Neural cell (in vitro differentiated cells): ENCODE results near the gene CLDN15. TPM values are rescaled to one million over a fixed set of nuclear protein-coding genes. Genes with fewer than 3 reads are reported as not detected.

ENCODE experiments used
- H2AFZ ChIP-seq: fragments of 200-600, 300-800 bp; sonication (generic), shearing (Covaris generic); 2 replicates; pipeline ENCODE4 v1.6.0; 2014; ENCODE audit warnings: low read depth, mild to moderate bottlenecking, antibody characterized with exemption, low read length, moderate library complexity
- H3F3A ChIP-seq: fragments of 200-600 bp; shearing (Covaris generic); 2 replicates; pipeline ENCODE4 v1.6.1; 2016; ENCODE audit warnings: mild to moderate bottlenecking, moderate library complexity, mixed read lengths, antibody characterized with exemption, low read length; ENCODE audit not compliant: insufficient read depth, poor library complexity, severe bottlenecking
- H3K27ac ChIP-seq: fragments of 200-600, 300-800 bp; sonication (generic), shearing (Covaris generic); 2 replicates; pipeline ENCODE4 v1.5.1; 2014; ENCODE audit warnings: mild to moderate bottlenecking, low read length, moderate library complexity
- H3K27me3 ChIP-seq: fragments of 300-800, 200-600 bp; sonication (generic), shearing (Covaris generic); 2 replicates; pipeline ENCODE4 v1.6.0; 2014; ENCODE audit warnings: mild to moderate bottlenecking, low read depth, low read length, moderate library complexity; ENCODE audit not compliant: insufficient read depth
- H3K36me3 ChIP-seq: fragments of 300-800, 200-600 bp; sonication (generic), shearing (Covaris generic); 2 replicates; pipeline ENCODE4 v1.5.1; 2014; ENCODE audit warnings: mild to moderate bottlenecking, antibody characterized with exemption, low read length, moderate library complexity; ENCODE audit not compliant: insufficient read depth
- H3K4me2 ChIP-seq: fragments of 300-800, 200-600 bp; sonication (generic), shearing (Covaris generic); 2 replicates; pipeline ENCODE4 v1.6.0; 2014; ENCODE audit warnings: mild to moderate bottlenecking, low read length
- H3K4me3 ChIP-seq: fragments of 300-800, 200-600 bp; sonication (generic), shearing (Covaris generic); 2 replicates; pipeline ENCODE4 v1.5.1; 2014; ENCODE audit warnings: mild to moderate bottlenecking, low read length, moderate library complexity
- H3K79me2 ChIP-seq: fragments of 200-600 bp; shearing (Covaris generic); replicated peaks from 2 replicates; pipeline ENCODE4 v1.6.0; 2014; ENCODE audit warnings: mild to moderate bottlenecking, low read length, moderate library complexity; ENCODE audit not compliant: insufficient read depth
- H3K9ac ChIP-seq: fragments of 300-800, 200-600 bp; sonication (generic), shearing (Covaris generic); 2 replicates; pipeline ENCODE4 v1.6.1; 2016; ENCODE audit warnings: mild to moderate bottlenecking, low read length, mixed read lengths
- H3K9me2 ChIP-seq: fragments of 200-600 bp; shearing (Covaris generic); 2 replicates; pipeline ENCODE4 v1.6.1; 2016; ENCODE audit warnings: mild to moderate bottlenecking, low read length, mixed read lengths; ENCODE audit not compliant: insufficient read depth
- H3K9me3 ChIP-seq: fragments of 200-600, 300-800 bp; sonication (generic), shearing (Covaris generic); 2 replicates; pipeline ENCODE4 v1.6.1; 2016; ENCODE audit warnings: mild to moderate bottlenecking, mixed run types, low read length, moderate library complexity, mixed read lengths
- H4K20me1 ChIP-seq: fragments of 200-600 bp; shearing (Covaris generic); 2 replicates; pipeline ENCODE4 v1.6.1; 2016; ENCODE audit warnings: mild to moderate bottlenecking, mixed run types; ENCODE audit not compliant: insufficient read depth
- EP300 ChIP-seq: fragments of 450-650 bp; conservative IDR thresholded peaks from 2 replicates; pipeline ENCODE4 v1.6.1; 2014; ENCODE audit warnings: antibody characterized with exemption, mild to moderate bottlenecking, moderate library complexity; ENCODE audit not compliant: poor library complexity, severe bottlenecking
- EZH2 ChIP-seq: fragments of 200-600, 300-800 bp; shearing (Covaris generic), sonication (generic); IDR thresholded peaks from 2 replicates; pipeline ENCODE4 v1.6.1; 2014; ENCODE audit warnings: antibody characterized with exemption, low read length, borderline replicate concordance, mild to moderate bottlenecking; ENCODE audit not compliant: insufficient read depth, poor library complexity, severe bottlenecking
- MXI1 ChIP-seq: fragments of 450-650 bp; conservative IDR thresholded peaks from 2 replicates; pipeline ENCODE4 v1.6.1; 2014; ENCODE audit warnings: antibody characterized with exemption, mild to moderate bottlenecking; ENCODE audit not compliant: poor library complexity, severe bottlenecking
- POLR2AphosphoS5 ChIP-seq: IDR thresholded peaks from 2 replicates; pipeline ENCODE4 v1.6.1; 2012
- RAD21 ChIP-seq: fragments of 450-650 bp; conservative IDR thresholded peaks from 2 replicates; pipeline ENCODE4 v1.6.1; 2014; ENCODE audit warnings: antibody characterized with exemption, mild to moderate bottlenecking, moderate library complexity
- REST ChIP-seq: IDR thresholded peaks from 2 replicates; pipeline ENCODE4 v1.6.1; 2012; ENCODE audit warnings: borderline replicate concordance
- SMC3 ChIP-seq: fragments of 450-650 bp; conservative IDR thresholded peaks from 2 replicates; pipeline ENCODE4 v1.6.1; 2014; ENCODE audit warnings: antibody characterized with exemption, mild to moderate bottlenecking, moderate library complexity; ENCODE audit not compliant: poor library complexity
- TAF1 ChIP-seq: IDR thresholded peaks from 2 replicates; pipeline ENCODE4 v1.6.1; 2012; ENCODE audit warnings: low read depth
- polyA plus RNA-seq: library from polyadenylated mRNA; depleted of rRNA; stranded (reverse); fragments of >200 nt; gene quantifications from 2 replicates; pipeline ENCODE4 v1.2.3, GENCODE V29; 2014
- TF ChIP-seq, protein P1 (sequence below): fragments of 450-650 bp; IDR thresholded peaks from 2 replicates; pipeline ENCODE4 v1.5.1; 2014; ENCODE audit warnings: antibody characterized with exemption, mild to moderate bottlenecking, moderate library complexity; ENCODE audit not compliant: poor library complexity, severe bottlenecking

The CLDN15 gene
- polyA plus RNA-seq, 1 donor from 2014 or later = 10.9 TPM

- Histone ChIP-seq H3K27ac (no peak overlapping the region), H3K79me2 (peaks cover 17% of the 10 kb centered on the region), H3K27me3 (no peaks in the 10 kb centered on the region), H3K4me2 (no peak overlapping the region), H3K9me3 (no peaks in the 10 kb centered on the region), H3K9ac (no peak overlapping the region), H2AFZ (no peak overlapping the region), H3K4me3 (no peak overlapping the region), H3K9me2 (no peaks in the 10 kb centered on the region), H4K20me1 (no peaks in the 10 kb centered on the region), H3K36me3 (no peaks in the 10 kb centered on the region), H3F3A (no peaks in the 10 kb centered on the region)
- TF ChIP-seq TAF1 = no peak
- no peak for TF ChIP-seq REST
- TF ChIP-seq, protein P1, sequence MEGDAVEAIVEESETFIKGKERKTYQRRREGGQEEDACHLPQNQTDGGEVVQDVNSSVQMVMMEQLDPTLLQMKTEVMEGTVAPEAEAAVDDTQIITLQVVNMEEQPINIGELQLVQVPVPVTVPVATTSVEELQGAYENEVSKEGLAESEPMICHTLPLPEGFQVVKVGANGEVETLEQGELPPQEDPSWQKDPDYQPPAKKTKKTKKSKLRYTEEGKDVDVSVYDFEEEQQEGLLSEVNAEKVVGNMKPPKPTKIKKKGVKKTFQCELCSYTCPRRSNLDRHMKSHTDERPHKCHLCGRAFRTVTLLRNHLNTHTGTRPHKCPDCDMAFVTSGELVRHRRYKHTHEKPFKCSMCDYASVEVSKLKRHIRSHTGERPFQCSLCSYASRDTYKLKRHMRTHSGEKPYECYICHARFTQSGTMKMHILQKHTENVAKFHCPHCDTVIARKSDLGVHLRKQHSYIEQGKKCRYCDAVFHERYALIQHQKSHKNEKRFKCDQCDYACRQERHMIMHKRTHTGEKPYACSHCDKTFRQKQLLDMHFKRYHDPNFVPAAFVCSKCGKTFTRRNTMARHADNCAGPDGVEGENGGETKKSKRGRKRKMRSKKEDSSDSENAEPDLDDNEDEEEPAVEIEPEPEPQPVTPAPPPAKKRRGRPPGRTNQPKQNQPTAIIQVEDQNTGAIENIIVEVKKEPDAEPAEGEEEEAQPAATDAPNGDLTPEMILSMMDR = no peak
- TF ChIP-seq EZH2 = no peak
- TF ChIP-seq SMC3 = no peak
- no peak for TF ChIP-seq POLR2AphosphoS5
- TF ChIP-seq RAD21 = no peak
- TF ChIP-seq MXI1 = no peak
- no peak for TF ChIP-seq EP300
Observed at GRCh38 chr7:101241443-101242349, 4.1 kb upstream of the CLDN15 start.

DNA sequence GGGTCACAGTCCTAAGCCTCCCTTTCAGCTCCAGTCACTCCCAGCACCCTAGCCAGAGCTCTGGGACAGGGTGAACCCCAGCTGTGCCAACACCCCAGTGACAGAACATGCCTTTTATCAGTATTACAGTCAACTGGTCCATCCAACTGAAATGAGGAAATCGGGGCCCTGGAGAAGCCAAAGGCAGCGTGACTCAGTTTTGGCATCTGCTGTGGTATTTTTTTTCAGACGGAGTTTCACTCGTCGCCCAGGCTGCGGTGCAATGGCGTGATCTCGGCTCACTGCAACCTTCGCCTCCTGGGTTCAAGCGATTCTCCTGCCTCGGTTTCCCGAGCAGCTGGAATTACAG lies 3.4 kb upstream of the CLDN15 start:
- Histone ChIP-seq H3K27me3 (no peaks in the 10 kb centered on the region), H3K36me3 (no peaks in the 10 kb centered on the region), H3K9ac (no peak overlapping the region), H3K4me2 (no peak overlapping the region), H3K9me3 (no peaks in the 10 kb centered on the region), H3K9me2 (no peaks in the 10 kb centered on the region), H3F3A (no peaks in the 10 kb centered on the region), H3K27ac (no peak overlapping the region), H2AFZ (no peak overlapping the region), H3K4me3 (no peak overlapping the region), H4K20me1 (no peaks in the 10 kb centered on the region), H3K79me2 (peaks cover 17% of the 10 kb centered on the region)
- TF ChIP-seq EZH2 (no peak), RAD21 (no peak), SMC3 (no peak), MXI1 (no peak), EP300 (no peak), POLR2AphosphoS5 (no peak), REST (no peak), TAF1 (no peak)
- TF ChIP-seq, protein P1 = no peak
